Measurements from ENCODE around the gene DTL. TPM values are rescaled to one million over a fixed set of nuclear protein-coding genes. Genes with fewer than 3 reads are reported as not detected.

DTL gene
- total and polyA plus RNA-seq, 2 donors from 2014 or later: 2.0 TPM; not detected in 1

- Histone ChIP-seq H3K27me3 (ENCODE audit: control insufficient read depth, insufficient read depth, low read length) (no peaks in the 10 kb centered on the region), H3K27ac (ENCODE audit: low read depth in 2 of 2, low read length in 2 of 2) (no peak overlapping the region), H3K9me3 (ENCODE audit: control insufficient read depth in 2 of 3, insufficient read depth in 1 of 3, low read length in 3 of 3) (no peaks in the 10 kb centered on the region), H3K4me1 (ENCODE audit: control insufficient read depth in 2 of 3, insufficient read depth in 2 of 3, low read depth in 1 of 3, low read length in 3 of 3) (peaks cover 0 to 4% (median 0%) of the 10 kb centered on the region in 3 donors), H3K9ac (ENCODE audit: low read length in 3 of 3) (no peak overlapping the region), H3K4me3 (ENCODE audit: low read length in 3 of 3) (no peak overlapping the region), H3K36me3 (ENCODE audit: control insufficient read depth in 2 of 3, insufficient read depth in 3 of 3, low read length in 3 of 3) (no peaks in the 10 kb centered on the region)
- intact Hi-C loops (cut with DNase I): no loop called here
- TF ChIP-seq CTCF (IDR thresholded peaks at IDR 0.05; ENCODE audit: borderline replicate concordance, extremely low read depth, insufficient read depth): no peak
- FAIRE-seq (no peak), DNase-seq (no peak)
These were observed 4.5 kb upstream of the DTL start for GRCh38 chr1:212030936-212031528.

GRCh38 chr1:212034516-212035122, 929 bp upstream of the DTL start:
- no peak for DNase-seq
- Histone ChIP-seq H3K9ac (ENCODE audit: low read length in 3 of 3) (peak overlapping the region; percentile 79 to 98 (median 86)), H3K27me3 (ENCODE audit: control insufficient read depth, insufficient read depth, low read length) (no peaks in the 10 kb centered on the region), H3K36me3 (ENCODE audit: control insufficient read depth in 2 of 3, insufficient read depth in 3 of 3, low read length in 3 of 3) (no peaks in the 10 kb centered on the region), H3K4me1 (ENCODE audit: control insufficient read depth in 2 of 3, insufficient read depth in 2 of 3, low read depth in 1 of 3, low read length in 3 of 3) (peaks cover 0 to 7% (median 0%) of the 10 kb centered on the region in 3 donors), H3K9me3 (ENCODE audit: control insufficient read depth in 2 of 3, insufficient read depth in 1 of 3, low read length in 3 of 3) (no peaks in the 10 kb centered on the region), H3K4me3 (ENCODE audit: low read length in 3 of 3) (peak overlapping the region; percentile 80 to 100 (median 87)), H3K27ac (ENCODE audit: low read depth in 2 of 2, low read length in 2 of 2) (peak overlapping the region; percentile 87)
- TF ChIP-seq CTCF (IDR thresholded peaks at IDR 0.05; ENCODE audit: borderline replicate concordance, extremely low read depth, insufficient read depth): no peak
- intact Hi-C loops (cut with DNase I): no loop called here
- peak; percentile 80 for FAIRE-seq

- no peak for DNase-seq
- no peak for FAIRE-seq
- intact Hi-C loops (cut with DNase I): no loop called here
- no peaks in the 10 kb centered on the region for H3K9me3 ChIP-seq (ENCODE audit: control insufficient read depth in 2 of 3, insufficient read depth in 1 of 3, low read length in 3 of 3)
- H3K27ac ChIP-seq (ENCODE audit: low read depth in 2 of 2, low read length in 2 of 2): no peak overlapping the region
- H3K27me3 ChIP-seq (ENCODE audit: control insufficient read depth, insufficient read depth, low read length): no peaks in the 10 kb centered on the region
- no peaks in the 10 kb centered on the region for H3K36me3 ChIP-seq (ENCODE audit: control insufficient read depth in 2 of 3, insufficient read depth in 3 of 3, low read length in 3 of 3)
- H3K4me3 ChIP-seq (ENCODE audit: low read length in 3 of 3): peak overlapping the region; percentile 85 to 97 (median 87)
- TF ChIP-seq CTCF (IDR thresholded peaks at IDR 0.05; ENCODE audit: borderline replicate concordance, extremely low read depth, insufficient read depth): no peak
- H3K9ac ChIP-seq (ENCODE audit: low read length in 3 of 3): peak overlapping the region; percentile 17 to 93 (median 61)
- H3K4me1 ChIP-seq (ENCODE audit: control insufficient read depth in 2 of 3, insufficient read depth in 2 of 3, low read depth in 1 of 3, low read length in 3 of 3): peaks cover 0 to 7% (median 0%) of the 10 kb centered on the region in 3 donors
These were observed 472 bp downstream of the DTL start for GRCh38 chr1:212035835-212036605.

Measured in kidney (tissue), 14 donors.